ENCODE results near the gene MTUS2.
A peak's percentile ranks its signal among the peaks of the same experiment; 100 is the strongest.

Gene MTUS2

GRCh38 chr13:28958018-28958417 lies 137.9 kb downstream of the MTUS2 start:
- TF ChIP-seq, protein P1, sequence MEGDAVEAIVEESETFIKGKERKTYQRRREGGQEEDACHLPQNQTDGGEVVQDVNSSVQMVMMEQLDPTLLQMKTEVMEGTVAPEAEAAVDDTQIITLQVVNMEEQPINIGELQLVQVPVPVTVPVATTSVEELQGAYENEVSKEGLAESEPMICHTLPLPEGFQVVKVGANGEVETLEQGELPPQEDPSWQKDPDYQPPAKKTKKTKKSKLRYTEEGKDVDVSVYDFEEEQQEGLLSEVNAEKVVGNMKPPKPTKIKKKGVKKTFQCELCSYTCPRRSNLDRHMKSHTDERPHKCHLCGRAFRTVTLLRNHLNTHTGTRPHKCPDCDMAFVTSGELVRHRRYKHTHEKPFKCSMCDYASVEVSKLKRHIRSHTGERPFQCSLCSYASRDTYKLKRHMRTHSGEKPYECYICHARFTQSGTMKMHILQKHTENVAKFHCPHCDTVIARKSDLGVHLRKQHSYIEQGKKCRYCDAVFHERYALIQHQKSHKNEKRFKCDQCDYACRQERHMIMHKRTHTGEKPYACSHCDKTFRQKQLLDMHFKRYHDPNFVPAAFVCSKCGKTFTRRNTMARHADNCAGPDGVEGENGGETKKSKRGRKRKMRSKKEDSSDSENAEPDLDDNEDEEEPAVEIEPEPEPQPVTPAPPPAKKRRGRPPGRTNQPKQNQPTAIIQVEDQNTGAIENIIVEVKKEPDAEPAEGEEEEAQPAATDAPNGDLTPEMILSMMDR (conservative IDR thresholded peaks at IDR 0.05): no peak

DNA sequence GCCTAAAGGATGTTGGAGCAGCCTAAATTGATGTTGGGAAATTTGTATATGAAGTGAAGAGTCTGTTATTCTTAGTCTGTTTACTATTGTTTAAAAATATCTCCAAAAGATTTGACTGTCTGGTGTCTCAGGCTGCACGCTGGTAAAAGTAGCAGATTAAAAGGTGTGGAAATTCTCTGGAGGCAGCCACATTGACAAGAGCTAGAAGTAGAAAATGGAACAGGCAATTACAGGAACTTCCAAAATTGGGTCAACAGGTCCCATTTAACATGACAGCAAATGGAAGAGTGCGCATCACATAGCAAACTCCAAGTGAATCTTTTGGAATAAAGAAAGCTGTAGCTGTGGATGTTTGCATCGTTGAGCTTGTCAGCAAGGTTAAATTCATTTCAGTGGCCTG lies 138.3 kb downstream of the MTUS2 start:
- H3K27ac ChIP-seq: no peak overlapping the region
- TF ChIP-seq, protein P1 (conservative IDR thresholded peaks at IDR 0.05): no peak

More at GRCh38 chr13:28958018-28958417, 137.9 kb downstream of the MTUS2 start:
- H3K27ac ChIP-seq: no peak overlapping the region

- no peak overlapping the region for H3K27ac ChIP-seq
- TF ChIP-seq, protein P1 (conservative IDR thresholded peaks at IDR 0.05): no peak
Observed at GRCh38 chr13:28964052-28964451, 143.9 kb downstream of the MTUS2 start.

GRCh38 chr13:28964803-28965202 lies 144.7 kb downstream of the MTUS2 start:
- H3K27ac ChIP-seq: no peak overlapping the region
- TF ChIP-seq, protein P1 (conservative IDR thresholded peaks at IDR 0.05): no peak

GRCh38 chr13:28967029-28967915 lies 147.1 kb downstream of the MTUS2 start:
- TF ChIP-seq, protein P1 (conservative IDR thresholded peaks at IDR 0.05): peak; percentile 8; the same call in 1 of the 2 replicates
- H3K27ac ChIP-seq: no peak overlapping the region

GRCh38 chr13:28976195-28976594 lies 156.1 kb downstream of the MTUS2 start:
- H3K27ac ChIP-seq: no peak overlapping the region
- TF ChIP-seq, protein P1 (conservative IDR thresholded peaks at IDR 0.05): no peak

DNA sequence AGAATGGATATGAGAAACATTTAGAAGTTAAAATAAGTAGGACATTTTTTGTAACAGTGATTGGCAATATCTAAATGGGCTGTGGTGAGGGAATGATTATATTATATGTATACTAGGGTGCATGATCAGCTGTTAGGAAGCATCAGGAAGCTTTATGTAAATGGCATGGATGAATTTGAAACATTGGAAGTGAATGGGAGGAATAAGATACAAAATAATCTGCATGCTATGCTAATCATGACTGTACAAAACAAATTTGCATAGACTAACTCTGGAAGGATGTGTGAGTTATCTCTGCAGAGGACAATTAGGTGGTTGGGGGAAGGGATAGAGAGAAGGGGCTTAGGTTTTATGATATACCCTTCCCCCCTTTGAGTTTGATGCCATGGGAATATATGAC lies 156.5 kb downstream of the MTUS2 start:
- TF ChIP-seq, protein P1 (conservative IDR thresholded peaks at IDR 0.05): no peak
- H3K27ac ChIP-seq: no peak overlapping the region
